Gastrocnemius medialis (tissue), 4 donors: ENCODE results near the gene KCNIP1. TPM values are rescaled to one million over a fixed set of nuclear protein-coding genes. Genes with fewer than 3 reads are reported as not detected.

Source experiments
- ATAC-seq, 2 donors: fragments of 150-250 bp; one replicate each; pipeline ENCODE4 v1.9.1; 2016
- DNase-seq, 2 donors: peaks; one replicate each; pipeline ENCODE4 v3.0.0-alpha.2; 2019
- H3K27ac ChIP-seq, 4 donors: fragments of 200-600 bp; sonication (generic); 1 replicate in 1 of 4; 2 replicates in 3 of 4; pipeline ENCODE4 v1.5.1; 2016 to 2018; ENCODE audit warnings: mild to moderate bottlenecking in 2 of 4, moderate library complexity in 1 of 4
- H3K27me3 ChIP-seq, 3 donors: fragments of 200-600 bp; sonication (generic) in 2 of 3; 1 replicate in 1 of 3; 2 replicates in 2 of 3; pipeline versions ENCODE4 v1.5.1 to v1.6.0; 2016 to 2019; ENCODE audit warnings: mild to moderate bottlenecking in 1 of 3, moderate library complexity in 1 of 3
- H3K36me3 ChIP-seq, 2 donors: fragments of 200-600 bp; sonication (generic) in 1 of 2; one replicate each; pipeline ENCODE4 v1.5.1; 2017 to 2018
- H3K4me1 ChIP-seq, 2 donors: fragments of 200-600 bp; sonication (generic) in 1 of 2; one replicate each; pipeline ENCODE4 v1.5.1; 2016 to 2017; ENCODE audit warnings: mild to moderate bottlenecking in 2 of 2
- H3K4me3 ChIP-seq, 4 donors: fragments of 200-600 bp; sonication (generic) in 3 of 4; 1 replicate in 1 of 4; 2 replicates in 3 of 4; pipeline ENCODE4 v1.5.1; 2016 to 2019; ENCODE audit warnings: mild to moderate bottlenecking in 2 of 4
- H3K9me3 ChIP-seq, 3 donors: fragments of 200-600 bp; sonication (generic) in 2 of 3; 1 replicate in 1 of 3; 2 replicates in 2 of 3; pipeline ENCODE4 v1.5.1; 2016 to 2019
- POLR2A ChIP-seq, 2 donors: fragments of 450-650 bp; IDR thresholded peaks; one replicate each; pipeline ENCODE4 v1.6.1; 2017; ENCODE audit warnings: antibody characterized with exemption in 2 of 2, mild to moderate bottlenecking in 2 of 2, moderate library complexity in 2 of 2
- in situ Hi-C, 4 donors: fragments of 200-750 bp; cut with MboI; loops; one replicate each; pipeline versions ENCODE4 v1.15.0 to v1.8.0; 2017; ENCODE audit warnings: low sequenced_read_pairs in 4 of 4
- intact Hi-C: fragments of 100-400 bp; cut with DNase I; formaldehyde crosslinking; loops from one replicate; pipeline ENCODE4 v1.15.1; 2023; ENCODE audit warnings: low total_unique reads
- total RNA-seq, 4 donors: library from RNA; depleted of rRNA; stranded (reverse); fragments of >200 nt; gene quantifications; one replicate each; pipeline versions ENCODE4 v1.1.0 to v1.2.3, GENCODE V29; 2016
- TF ChIP-seq, protein P1 (sequence below), 5 experiments: fragments of 450-650 bp in 3 of 5; fragments of 200-600 bp in 2 of 5; sonication (generic) in 2 of 5; IDR thresholded peaks in 4 of 5; conservative IDR thresholded peaks in 1 of 5; 1 replicate in 4 of 5; 2 replicates in 1 of 5; pipeline ENCODE4 v1.5.1; 2016 to 2019; ENCODE audit warnings: antibody characterized with exemption in 5 of 5, mild to moderate bottlenecking in 3 of 5, moderate library complexity in 3 of 5

Gene KCNIP1
- total RNA-seq, 4 donors from 2014 or later, result not detected

DNA sequence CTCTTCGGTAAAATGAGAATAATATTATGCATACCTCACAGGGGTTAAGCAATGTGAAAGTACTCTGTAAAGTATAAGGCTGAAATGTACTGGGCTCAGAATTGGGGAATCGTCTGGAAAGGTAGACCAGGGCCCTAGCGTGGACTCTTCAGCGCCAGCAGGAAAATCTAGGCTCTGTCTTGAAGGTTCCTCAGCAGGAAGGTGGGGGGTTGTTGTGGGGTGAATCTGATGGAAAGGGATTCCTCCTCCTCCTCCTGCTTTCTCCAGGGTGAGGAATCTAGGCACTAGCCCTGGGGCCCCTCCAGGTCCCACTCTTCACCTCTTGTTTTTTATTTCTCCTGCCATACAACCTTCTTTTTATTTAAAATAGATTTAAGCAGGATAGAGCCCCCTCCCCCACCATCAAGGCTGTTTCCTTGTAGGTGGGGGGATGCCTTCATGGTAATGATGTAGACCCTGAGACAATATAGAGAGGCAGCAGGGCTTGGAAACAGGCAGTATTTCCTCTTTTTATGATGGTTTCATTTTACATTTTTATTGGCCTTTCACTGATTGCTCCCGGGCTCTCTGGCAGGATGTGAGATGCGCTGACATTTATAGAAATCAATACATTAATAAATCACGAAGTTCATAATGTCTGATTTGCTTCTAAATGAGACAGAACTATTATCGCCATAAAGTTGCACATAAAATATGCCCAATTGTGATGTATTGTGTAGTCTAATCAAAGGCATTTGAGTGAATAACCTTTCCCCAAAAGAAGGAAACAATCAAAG is 200.8 kb downstream of the KCNIP1 start:
- in situ Hi-C loops (no loop called here), intact Hi-C loops (no loop called here)
- ATAC-seq, result no peak
- Histone ChIP-seq H3K27me3 (no peaks in the 10 kb centered on the region), H3K9me3 (no peaks in the 10 kb centered on the region), H3K4me1 (no peaks in the 10 kb centered on the region), H3K36me3 (no peaks in the 10 kb centered on the region), H3K4me3 (no peak overlapping the region), H3K27ac (no peak overlapping the region)
- TF ChIP-seq, protein P1, sequence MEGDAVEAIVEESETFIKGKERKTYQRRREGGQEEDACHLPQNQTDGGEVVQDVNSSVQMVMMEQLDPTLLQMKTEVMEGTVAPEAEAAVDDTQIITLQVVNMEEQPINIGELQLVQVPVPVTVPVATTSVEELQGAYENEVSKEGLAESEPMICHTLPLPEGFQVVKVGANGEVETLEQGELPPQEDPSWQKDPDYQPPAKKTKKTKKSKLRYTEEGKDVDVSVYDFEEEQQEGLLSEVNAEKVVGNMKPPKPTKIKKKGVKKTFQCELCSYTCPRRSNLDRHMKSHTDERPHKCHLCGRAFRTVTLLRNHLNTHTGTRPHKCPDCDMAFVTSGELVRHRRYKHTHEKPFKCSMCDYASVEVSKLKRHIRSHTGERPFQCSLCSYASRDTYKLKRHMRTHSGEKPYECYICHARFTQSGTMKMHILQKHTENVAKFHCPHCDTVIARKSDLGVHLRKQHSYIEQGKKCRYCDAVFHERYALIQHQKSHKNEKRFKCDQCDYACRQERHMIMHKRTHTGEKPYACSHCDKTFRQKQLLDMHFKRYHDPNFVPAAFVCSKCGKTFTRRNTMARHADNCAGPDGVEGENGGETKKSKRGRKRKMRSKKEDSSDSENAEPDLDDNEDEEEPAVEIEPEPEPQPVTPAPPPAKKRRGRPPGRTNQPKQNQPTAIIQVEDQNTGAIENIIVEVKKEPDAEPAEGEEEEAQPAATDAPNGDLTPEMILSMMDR (IDR thresholded peaks at IDR 0.05 in 4 of 5, conservative IDR thresholded peaks at IDR 0.05 in 1 of 5), result no peak
- no peak for TF ChIP-seq POLR2A (IDR thresholded peaks at IDR 0.05)
- DNase-seq, result no peak

DNA sequence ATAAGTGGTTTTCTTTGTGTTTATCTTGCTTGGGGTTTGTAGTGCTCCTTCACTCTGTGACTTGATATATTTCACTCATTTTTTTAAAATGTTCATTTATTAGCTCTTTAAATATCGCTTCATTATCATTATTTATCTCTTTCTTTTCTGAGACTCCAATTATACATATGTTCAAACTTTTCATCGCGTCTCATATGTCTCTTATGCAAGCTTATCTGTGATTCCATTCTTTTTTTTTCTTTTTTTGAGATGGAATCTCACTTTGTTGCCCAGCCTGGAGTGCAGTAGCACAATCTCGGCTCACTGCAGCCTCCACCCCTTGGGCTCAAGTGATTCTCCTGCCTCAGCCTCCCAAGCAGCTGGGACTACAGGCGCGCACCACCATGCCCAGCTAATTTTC is 205.8 kb downstream of the KCNIP1 start:
- intact Hi-C loops (no loop called here), in situ Hi-C loops (no loop called here)
- Histone ChIP-seq H3K36me3 (no peaks in the 10 kb centered on the region), H3K27me3 (no peaks in the 10 kb centered on the region), H3K4me1 (no peaks in the 10 kb centered on the region), H3K4me3 (no peak overlapping the region), H3K27ac (no peak overlapping the region), H3K9me3 (no peaks in the 10 kb centered on the region)
- no peak for ATAC-seq
- DNase-seq, result no peak
- TF ChIP-seq, protein P1 (IDR thresholded peaks at IDR 0.05 in 4 of 5, conservative IDR thresholded peaks at IDR 0.05 in 1 of 5), result no peak
- TF ChIP-seq POLR2A (IDR thresholded peaks at IDR 0.05), result no peak

- DNase-seq (no peak), ATAC-seq (no peak)
- no peak overlapping the region for H3K27ac ChIP-seq
- TF ChIP-seq, protein P1 (IDR thresholded peaks at IDR 0.05 in 4 of 5, conservative IDR thresholded peaks at IDR 0.05 in 1 of 5), result no peak
- TF ChIP-seq POLR2A (IDR thresholded peaks at IDR 0.05), result no peak
- H3K36me3 ChIP-seq, result no peaks in the 10 kb centered on the region
- in situ Hi-C loops (no loop called here), intact Hi-C loops (no loop called here)
- no peaks in the 10 kb centered on the region for H3K4me1 ChIP-seq
- H3K4me3 ChIP-seq, result no peak overlapping the region
- no peaks in the 10 kb centered on the region for H3K9me3 ChIP-seq
- H3K27me3 ChIP-seq, result no peaks in the 10 kb centered on the region
Measured at GRCh38 chr5:170711300-170711699, 207.5 kb downstream of the KCNIP1 start.

GRCh38 chr5:170715141-170715540 is 211.3 kb downstream of the KCNIP1 start:
- Histone ChIP-seq H3K4me1 (no peaks in the 10 kb centered on the region), H3K27ac (no peak overlapping the region), H3K4me3 (no peak overlapping the region), H3K27me3 (peaks cover 0 to 4% (median 0%) of the 10 kb centered on the region in 3 donors), H3K9me3 (no peaks in the 10 kb centered on the region), H3K36me3 (no peaks in the 10 kb centered on the region)
- intact Hi-C loops, result no loop called here
- ATAC-seq, result no peak
- no peak for DNase-seq
- TF ChIP-seq POLR2A (IDR thresholded peaks at IDR 0.05), result no peak
- TF ChIP-seq, protein P1 (IDR thresholded peaks at IDR 0.05 in 4 of 5, conservative IDR thresholded peaks at IDR 0.05 in 1 of 5), result no peak
- in situ Hi-C loops, result no loop called here
